Lower lobe of right lung (tissue), 2 donors: ENCODE results near the gene CBY2. TPM values are rescaled to one million over a fixed set of nuclear protein-coding genes. Genes with fewer than 3 reads are reported as not detected.

Experiments
- ATAC-seq, 2 donors: fragments of 200-7000 bp; cut with Tn5 transposase; one replicate each; pipeline ENCODE4 v1.9.1; 2020 to 2022; ENCODE audit warnings: mild to moderate bottlenecking in 2 of 2, moderate library complexity in 2 of 2
- DNase-seq: peaks from one replicate; pipeline ENCODE4 v3.0.0-alpha.2; 2020
- H3K27ac ChIP-seq: fragments of 200-600 bp; one replicate; pipeline ENCODE4 v1.8.0; 2022
- H3K27me3 ChIP-seq: fragments of 200-600 bp; one replicate; pipeline ENCODE4 v1.8.0; 2022; ENCODE audit warnings: low read depth
- H3K36me3 ChIP-seq: fragments of 200-600 bp; one replicate; pipeline ENCODE4 v1.8.0; 2022; ENCODE audit warnings: mild to moderate bottlenecking
- H3K4me1 ChIP-seq: fragments of 200-600 bp; one replicate; pipeline ENCODE4 v1.8.0; 2022
- H3K4me3 ChIP-seq: fragments of 200-600 bp; one replicate; pipeline ENCODE4 v1.8.0; 2022; ENCODE audit warnings: mild to moderate bottlenecking
- H3K9me3 ChIP-seq: fragments of 200-600 bp; one replicate; pipeline ENCODE4 v1.8.0; 2022
- CTCF ChIP-seq: fragments of 200-600 bp; IDR thresholded peaks from one replicate; pipeline ENCODE4 v1.8.0; 2022; ENCODE audit warnings: antibody characterized with exemption, mild to moderate bottlenecking
- intact Hi-C: fragments of 100-400 bp; cut with DNase I; formaldehyde crosslinking; loops from one replicate; pipeline ENCODE4 v1.11.0; 2022
- total RNA-seq: library from RNA; stranded (reverse); fragmentation: NEBNext Ultra II Directional; extraction: Animal tissue kit (Norgen Biotek cat#: 25700); gene quantifications from one replicate; pipeline ENCODE4 v1.2.1, GENCODE V29; 2021
- donor health status: DM: no; HTN: yes; CAD: no; lungs with severe emphysema.

Gene CBY2
- total RNA-seq, 1 donor from 2014 or later, result not detected

- intact Hi-C loops, result no loop called here
- no peaks in the 10 kb centered on the region for H3K4me1 ChIP-seq
- no peak overlapping the region for H3K4me3 ChIP-seq
- no peaks in the 10 kb centered on the region for H3K9me3 ChIP-seq
- no peak overlapping the region for H3K27ac ChIP-seq
- no peaks in the 10 kb centered on the region for H3K36me3 ChIP-seq
- no peak for DNase-seq
- no peak for TF ChIP-seq CTCF
- no peaks in the 10 kb centered on the region for H3K27me3 ChIP-seq
- peak in 1 of 2 donors; percentile 12 for ATAC-seq
Observed at GRCh38 chr13:45713106-45713690, 11.1 kb downstream of the CBY2 start.

- DNase-seq, result no peak
- H3K4me1 ChIP-seq, result no peaks in the 10 kb centered on the region
Observed at GRCh38 chr13:45713721-45714120, 11.6 kb downstream of the CBY2 start.

GRCh38 chr13:45714170-45714569 lies 12.1 kb downstream of the CBY2 start:
- TF ChIP-seq CTCF, result no peak
- Histone ChIP-seq H3K9me3 (no peaks in the 10 kb centered on the region), H3K27me3 (no peaks in the 10 kb centered on the region), H3K27ac (no peak overlapping the region), H3K4me1 (no peaks in the 10 kb centered on the region), H3K36me3 (no peaks in the 10 kb centered on the region), H3K4me3 (no peak overlapping the region)
- DNase-seq (no peak), ATAC-seq (no peak)
- intact Hi-C loops, result no loop called here

More at GRCh38 chr13:45713721-45714120, 11.6 kb downstream of the CBY2 start:
- Histone ChIP-seq H3K36me3 (no peaks in the 10 kb centered on the region), H3K27me3 (no peaks in the 10 kb centered on the region), H3K27ac (no peak overlapping the region), H3K4me3 (no peak overlapping the region), H3K9me3 (no peaks in the 10 kb centered on the region)
- no peak for TF ChIP-seq CTCF
- peak in 1 of 2 donors; percentile 17 for ATAC-seq
- intact Hi-C loops, result no loop called here

- H3K36me3 ChIP-seq, result no peaks in the 10 kb centered on the region
- ATAC-seq, result no peak
- intact Hi-C loops, result no loop called here
Observed at GRCh38 chr13:45715351-45715750, 13.2 kb downstream of the CBY2 start.

GRCh38 chr13:45717349-45717748 lies 15.2 kb downstream of the CBY2 start:
- TF ChIP-seq CTCF, result no peak
- H3K9me3 ChIP-seq, result no peaks in the 10 kb centered on the region

More at GRCh38 chr13:45715351-45715750, 13.2 kb downstream of the CBY2 start:
- no peaks in the 10 kb centered on the region for H3K27me3 ChIP-seq
- DNase-seq, result no peak
- H3K4me1 ChIP-seq, result no peaks in the 10 kb centered on the region
- no peak overlapping the region for H3K27ac ChIP-seq
- no peak overlapping the region for H3K4me3 ChIP-seq
- no peaks in the 10 kb centered on the region for H3K9me3 ChIP-seq
- no peak for TF ChIP-seq CTCF

More at GRCh38 chr13:45717349-45717748, 15.2 kb downstream of the CBY2 start:
- intact Hi-C loops, result no loop called here
- no peak for ATAC-seq
- H3K4me1 ChIP-seq, result no peaks in the 10 kb centered on the region
- no peak overlapping the region for H3K27ac ChIP-seq
- no peaks in the 10 kb centered on the region for H3K27me3 ChIP-seq
- DNase-seq, result no peak
- no peaks in the 10 kb centered on the region for H3K36me3 ChIP-seq
- H3K4me3 ChIP-seq, result no peak overlapping the region
